GM10847 (cell line): ENCODE results near the gene GSE1.

Experiments
- POLR2A ChIP-seq: IDR thresholded peaks from 2 replicates; pipeline ENCODE4 v1.6.1; 2011; ENCODE audit not compliant: insufficient read length; ENCODE audit errors: extremely low read depth

The GSE1 gene

DNA sequence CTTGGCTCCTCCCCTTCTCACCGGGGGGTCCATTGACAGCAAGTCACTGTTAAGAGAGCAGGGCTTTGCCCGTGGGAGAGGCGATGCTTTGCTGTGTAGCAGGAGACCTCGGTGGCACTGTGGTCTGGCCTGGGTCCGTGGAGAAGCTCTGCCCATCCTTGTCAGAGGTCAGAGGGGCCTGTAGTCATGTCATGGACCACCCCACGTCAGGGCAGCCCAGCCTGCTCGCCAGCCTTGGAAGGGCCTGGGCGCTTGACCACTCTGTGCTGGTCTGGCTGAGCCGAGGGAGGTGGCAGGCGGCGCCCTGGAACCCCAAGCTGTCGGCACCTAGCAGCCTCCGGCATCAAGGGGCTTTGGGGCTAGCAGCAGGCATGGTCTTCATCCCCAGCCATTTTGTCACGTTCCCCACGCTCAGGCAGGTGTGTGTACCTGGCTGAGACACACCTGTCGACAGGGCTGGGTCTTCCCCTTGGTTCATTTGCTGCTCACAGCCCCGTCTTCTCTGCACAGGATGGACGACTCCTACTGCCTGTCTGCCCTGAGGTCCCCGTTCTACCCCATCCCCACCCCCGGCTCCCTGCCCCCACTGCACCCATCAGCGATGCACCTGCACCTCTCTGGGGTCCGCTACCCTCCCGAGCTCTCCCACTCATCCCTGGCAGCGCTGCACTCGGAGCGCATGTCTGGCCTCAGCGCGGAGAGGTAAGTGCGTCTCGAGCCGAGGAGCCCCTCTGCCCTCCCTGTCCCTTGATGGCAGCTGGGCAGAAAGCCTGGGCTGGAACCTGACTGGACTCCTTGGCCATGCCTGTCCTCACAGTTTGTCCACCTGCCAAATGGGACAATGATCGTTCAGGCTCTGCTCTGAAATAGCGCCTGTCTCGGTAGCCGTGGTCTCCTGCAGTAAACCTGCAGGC, 42.4 kb downstream of the GSE1 start:
- no peak for TF ChIP-seq POLR2A

DNA sequence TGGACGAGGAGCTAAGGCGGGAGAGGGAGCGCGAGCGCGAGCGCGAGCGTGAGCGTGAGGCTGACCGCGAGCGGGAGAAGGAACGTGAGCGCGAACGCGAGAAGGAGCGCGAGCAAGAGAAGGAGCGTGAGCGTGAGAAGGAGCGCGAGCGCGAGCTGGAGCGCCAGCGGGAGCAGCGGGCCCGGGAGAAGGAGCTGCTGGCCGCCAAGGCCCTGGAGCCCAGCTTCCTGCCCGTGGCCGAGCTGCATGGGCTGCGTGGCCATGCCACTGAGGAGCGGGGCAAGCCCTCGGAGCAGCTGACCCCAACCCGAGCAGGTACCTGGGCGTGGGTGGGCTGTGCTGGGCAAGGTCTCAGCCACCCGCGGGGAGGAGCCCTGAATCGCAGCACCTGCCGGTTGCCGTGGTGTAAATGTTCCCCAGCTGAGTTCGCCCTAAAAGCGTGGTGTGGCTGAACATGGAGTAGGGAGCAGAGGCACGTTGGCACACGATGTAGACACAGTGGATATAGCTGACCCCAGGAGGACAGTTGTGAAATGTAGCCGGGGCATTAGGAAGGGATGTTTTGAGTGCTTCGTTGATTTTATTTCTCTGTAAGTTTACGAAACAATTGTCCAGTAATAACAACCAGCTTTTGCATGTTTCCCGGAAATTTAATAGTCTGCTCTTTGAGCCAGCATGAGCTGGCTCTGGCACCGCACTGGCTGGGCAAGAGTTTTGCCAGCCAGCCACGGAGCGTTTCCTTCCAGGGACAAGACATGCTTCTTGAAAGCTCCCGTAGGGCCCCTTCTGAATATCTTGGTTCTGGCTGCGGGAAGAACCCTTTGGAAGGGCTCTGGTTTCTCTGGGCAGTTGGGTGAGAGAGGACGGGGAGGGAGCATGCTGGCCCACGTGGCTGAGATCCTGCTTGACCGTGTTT, 43.5 kb downstream of the GSE1 start:
- TF ChIP-seq POLR2A = no peak

DNA sequence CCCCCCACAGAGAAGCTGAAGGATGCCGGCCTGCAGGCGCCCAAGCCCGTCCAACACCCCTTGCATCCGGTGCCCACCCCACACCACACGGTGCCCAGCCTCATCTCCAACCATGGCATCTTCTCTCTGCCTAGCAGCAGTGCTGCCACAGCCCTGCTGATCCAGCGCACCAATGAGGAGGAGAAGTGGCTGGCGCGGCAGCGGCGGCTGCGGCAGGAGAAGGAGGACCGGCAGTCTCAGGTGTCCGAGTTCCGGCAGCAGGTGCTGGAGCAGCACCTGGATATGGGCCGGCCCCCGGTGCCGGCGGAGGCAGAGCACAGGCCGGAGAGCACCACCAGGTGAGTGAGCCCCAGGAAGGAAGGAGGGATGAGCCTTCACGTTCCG, 44.1 kb downstream of the GSE1 start:
- no peak for TF ChIP-seq POLR2A

DNA sequence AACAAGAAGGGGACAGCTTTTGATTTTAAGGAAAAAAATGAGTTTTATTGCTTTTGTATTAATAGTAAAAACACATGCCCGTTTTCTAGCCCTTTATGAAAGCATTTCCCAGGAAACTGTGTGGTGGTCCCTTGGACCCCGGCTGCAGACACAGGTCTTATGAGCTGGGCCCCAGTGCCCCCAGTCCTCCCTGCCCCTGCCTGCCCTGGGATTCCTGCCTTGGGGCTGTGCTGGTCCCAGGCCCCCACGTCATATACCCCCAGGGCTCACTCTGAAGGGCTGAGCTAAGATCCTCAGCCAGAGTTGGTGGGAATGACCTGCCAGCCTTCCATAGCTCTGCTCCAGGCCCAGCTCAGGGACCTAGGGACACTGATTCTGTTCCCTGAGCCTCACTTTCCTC, 44.9 kb downstream of the GSE1 start:
- TF ChIP-seq POLR2A = no peak

DNA sequence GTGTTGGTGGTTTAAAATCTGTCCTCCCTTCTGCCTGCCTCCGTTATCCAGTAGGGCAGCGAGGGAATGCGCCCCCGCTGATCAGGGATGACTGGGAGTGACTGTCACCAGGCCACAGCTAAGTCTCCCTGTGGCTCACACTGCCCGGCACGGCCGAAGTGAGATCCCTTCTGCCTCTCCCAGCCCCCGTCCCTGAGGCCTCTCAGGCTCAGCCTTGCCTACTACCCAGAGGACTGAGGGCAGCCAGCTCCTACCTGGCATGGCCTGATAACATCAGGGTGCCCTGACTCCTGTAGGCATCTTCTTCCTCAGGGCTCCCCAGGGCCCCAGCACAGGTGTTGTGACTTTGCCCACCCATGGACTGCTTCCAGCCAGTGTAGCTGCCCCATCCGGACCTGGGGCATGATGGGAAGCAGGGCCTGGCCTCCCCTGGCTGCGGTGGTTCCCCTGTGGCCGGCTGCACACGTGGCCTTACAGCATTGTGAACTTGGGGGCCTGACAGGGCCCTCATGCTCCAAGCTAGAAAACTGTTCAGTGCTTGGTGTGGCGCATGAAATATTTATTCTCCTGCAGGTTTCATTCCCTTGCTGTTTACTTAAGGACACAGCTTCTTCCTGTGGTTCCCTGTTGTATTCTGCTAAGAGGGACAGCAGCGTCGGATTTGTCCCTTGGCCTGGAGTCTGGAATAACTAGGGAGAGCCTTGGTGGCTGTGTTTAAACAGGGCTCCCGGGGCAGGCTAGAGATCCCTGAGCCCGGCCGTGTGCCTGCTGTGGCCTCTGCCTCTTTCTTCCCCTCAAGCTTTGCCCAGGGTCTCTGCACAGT, 45.6 kb downstream of the GSE1 start:
- TF ChIP-seq POLR2A = no peak

DNA sequence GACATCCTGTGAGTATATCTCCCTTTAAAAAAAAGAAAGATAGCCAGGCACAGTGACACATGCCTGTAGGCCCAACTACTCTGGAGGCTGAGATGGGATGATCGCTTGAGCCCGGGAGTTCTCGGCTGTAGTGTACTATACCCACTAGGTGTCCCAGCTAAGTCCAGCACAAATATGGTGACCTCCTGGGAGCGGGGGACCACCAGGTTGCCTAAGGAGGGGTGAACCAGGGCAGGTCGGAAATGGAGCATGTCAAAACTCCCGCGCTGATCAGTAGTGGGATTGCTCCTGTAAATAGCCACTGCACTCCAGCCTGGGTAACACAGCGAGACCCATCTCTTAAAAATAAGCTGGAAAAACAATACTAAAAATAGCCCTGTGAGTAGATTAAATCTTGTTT, 46.2 kb downstream of the GSE1 start:
- TF ChIP-seq POLR2A = no peak

DNA sequence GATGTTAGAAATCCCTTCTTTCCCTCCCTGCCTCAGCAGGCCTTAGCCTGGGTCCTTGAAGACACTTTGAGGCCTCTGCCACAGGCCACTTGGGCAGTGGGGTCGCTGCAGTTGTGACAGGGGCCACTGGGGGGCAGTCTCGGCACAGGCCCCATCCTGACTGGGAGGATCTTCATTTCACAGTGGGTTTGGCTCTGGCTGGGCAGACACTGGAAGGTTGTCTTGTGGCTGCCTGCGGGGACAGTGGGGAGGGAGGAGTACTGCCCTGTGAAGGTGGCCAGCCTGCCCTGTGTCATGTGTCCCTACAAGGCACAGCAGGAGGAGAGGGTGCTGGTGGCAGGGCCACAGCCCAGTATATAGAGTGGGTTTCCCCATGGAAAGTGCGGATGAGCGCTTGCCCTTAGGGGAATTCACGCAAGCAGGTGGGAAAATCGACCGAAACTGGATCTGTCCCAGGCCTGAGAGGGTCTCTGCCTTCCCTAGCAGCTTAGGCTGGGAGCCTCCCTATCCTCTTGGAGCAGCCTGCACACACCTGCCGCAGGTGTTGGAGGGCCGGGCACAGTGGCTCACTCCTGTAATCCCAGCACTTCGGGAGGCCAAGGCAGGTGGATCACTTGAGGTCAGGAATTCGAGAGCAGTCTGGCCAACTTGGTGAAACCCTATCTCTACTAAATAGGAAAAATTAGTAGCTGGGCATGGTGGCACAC, 46.8 kb downstream of the GSE1 start:
- TF ChIP-seq POLR2A = no peak

DNA sequence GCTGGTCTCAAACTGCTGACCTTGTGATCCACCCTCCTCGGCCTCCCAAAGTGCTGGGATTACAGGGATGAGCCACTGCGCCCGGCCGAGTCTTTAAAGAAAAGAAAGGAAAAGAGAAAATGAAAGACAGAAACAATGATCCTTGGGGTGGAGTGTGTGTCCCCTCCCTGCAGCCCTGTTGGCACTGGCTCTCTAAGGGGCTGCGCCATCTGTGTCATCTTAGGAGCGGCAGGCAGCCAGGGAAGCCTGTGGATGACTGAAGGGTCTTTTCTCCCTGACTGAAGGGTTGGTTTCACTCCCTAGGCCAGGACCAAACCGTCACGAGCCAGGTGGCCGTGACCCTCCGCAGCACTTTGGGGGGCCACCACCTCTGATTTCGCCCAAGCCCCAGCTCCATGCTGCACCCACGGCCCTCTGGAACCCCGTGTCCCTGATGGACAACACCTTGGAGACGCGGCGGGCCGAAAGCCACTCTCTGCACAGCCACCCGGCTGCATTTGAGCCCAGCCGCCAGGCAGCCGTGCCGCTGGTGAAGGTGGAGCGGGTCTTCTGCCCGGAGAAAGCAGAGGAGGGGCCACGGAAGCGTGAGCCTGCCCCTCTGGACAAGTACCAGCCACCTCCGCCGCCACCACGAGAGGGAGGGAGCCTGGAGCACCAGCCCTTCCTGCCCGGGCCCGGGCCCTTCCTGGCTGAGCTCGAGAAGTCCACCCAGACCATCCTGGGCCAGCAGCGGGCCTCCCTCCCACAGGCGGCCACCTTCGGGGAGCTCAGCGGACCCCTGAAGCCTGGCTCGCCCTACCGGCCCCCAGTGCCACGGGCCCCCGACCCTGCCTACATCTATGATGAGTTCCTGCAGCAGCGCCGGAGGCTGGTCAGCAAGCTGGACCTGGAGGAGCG, 48.0 kb downstream of the GSE1 start:
- TF ChIP-seq POLR2A = no peak

DNA sequence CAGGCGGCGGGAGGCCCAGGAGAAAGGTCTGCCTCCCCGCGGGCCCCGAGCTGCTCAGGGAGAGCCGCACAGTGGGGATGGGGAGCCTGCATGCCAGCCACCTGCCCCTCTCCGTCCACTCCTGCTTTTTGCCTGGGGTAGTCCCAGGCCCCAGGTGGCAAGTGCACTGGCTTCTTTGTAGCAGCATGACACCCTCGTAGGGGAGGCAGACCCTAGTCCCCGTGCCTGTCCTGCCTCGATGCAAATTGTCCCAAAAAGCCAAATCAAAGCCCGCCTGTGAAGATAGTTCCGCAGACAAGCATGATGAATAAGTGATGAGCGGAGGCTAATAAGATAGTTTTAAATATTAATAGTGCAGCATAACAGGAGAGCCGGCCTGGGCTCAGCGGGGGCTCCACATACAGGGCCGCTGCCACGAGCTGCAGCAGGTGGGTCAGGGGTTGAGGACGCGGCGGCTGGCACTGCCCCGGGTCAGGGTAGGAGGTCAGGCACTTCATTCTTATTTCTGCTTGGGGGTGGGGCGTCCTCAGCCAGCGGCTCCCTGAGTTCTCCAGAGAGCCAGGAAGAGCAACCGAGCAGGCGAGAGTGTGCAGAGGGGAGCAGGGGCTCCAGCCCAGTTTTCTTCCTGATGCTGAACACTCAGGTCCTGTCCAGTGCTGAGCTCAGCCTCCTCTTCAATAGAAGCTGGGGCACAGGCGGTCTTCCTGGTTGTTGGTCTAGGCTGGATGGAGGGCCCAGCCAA, 48.8 kb downstream of the GSE1 start:
- no peak for TF ChIP-seq POLR2A

DNA sequence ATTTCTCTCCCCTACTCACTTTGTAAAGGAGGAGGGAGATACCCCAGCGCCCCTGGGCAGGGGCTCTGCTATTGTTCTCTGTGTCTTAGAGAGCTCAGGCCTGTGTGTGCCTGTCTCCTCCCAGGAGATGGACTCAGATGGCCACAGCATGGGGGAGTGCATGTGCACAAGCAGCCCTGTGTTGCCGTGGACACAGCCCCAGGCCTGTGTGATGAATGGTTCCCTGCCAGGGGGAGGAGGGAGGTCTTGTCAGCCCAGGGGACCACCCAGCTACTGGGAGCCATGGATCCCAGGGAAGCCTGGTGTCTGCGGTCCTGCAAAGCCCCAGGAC, 49.3 kb downstream of the GSE1 start:
- no peak for TF ChIP-seq POLR2A

DNA sequence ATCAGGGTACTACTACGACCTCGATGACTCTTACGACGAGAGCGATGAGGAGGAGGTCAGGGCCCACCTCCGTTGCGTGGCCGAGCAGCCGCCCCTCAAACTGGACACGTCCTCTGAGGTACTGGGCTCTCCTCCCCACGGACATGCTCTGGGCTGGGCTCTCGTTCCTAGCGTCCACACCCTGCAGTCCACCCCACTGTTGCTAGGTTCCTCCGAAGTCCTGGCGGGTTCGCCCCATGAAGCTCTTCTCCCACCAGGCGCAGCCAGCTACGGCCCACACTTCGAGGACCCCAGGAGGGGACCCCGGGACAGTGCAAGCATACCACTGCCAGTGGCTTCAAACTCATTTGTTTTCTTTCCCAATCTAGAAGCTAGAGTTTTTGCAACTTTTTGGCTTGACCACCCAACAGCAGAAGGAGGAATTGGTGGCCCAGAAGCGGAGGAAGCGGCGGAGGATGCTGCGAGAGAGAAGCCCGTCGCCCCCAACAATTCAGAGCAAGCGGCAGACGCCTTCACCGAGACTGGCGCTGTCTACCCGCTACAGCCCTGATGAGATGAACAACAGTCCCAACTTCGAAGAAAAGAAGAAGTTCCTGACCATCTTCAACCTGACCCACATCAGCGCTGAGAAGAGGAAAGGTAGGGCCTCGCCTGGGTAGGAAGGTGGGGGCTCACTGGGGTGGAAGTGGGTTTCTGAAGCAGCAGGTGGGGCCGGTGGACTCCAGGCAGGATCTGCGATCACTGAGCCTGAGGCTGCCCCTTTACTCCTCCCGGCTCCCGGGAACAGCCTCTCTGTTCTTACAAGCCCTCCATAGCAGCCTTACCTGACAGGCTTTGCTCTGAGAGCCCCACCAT, 50.1 kb downstream of the GSE1 start:
- no peak for TF ChIP-seq POLR2A

DNA sequence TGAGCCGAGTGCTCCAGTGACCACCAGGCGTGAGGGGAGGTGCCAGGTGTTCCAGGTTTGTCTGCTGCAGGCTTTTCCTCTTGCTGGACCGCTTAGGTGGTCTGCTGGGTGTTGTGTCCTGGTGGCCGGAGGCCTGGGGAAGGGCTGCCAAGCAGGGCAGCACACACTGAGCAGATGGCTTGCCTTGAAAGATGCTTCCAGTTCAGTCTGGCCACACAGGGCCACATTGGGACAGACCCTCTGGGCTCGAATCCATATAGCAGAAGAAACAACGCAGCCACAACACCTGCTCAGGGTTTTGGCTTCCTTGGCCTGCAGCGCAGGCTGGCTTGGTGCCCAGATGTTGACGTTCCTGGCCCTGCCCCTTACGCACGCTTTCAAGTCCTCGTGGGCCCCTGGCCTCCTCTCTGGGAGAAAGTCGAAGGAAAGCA, 50.8 kb downstream of the GSE1 start:
- no peak for TF ChIP-seq POLR2A

DNA sequence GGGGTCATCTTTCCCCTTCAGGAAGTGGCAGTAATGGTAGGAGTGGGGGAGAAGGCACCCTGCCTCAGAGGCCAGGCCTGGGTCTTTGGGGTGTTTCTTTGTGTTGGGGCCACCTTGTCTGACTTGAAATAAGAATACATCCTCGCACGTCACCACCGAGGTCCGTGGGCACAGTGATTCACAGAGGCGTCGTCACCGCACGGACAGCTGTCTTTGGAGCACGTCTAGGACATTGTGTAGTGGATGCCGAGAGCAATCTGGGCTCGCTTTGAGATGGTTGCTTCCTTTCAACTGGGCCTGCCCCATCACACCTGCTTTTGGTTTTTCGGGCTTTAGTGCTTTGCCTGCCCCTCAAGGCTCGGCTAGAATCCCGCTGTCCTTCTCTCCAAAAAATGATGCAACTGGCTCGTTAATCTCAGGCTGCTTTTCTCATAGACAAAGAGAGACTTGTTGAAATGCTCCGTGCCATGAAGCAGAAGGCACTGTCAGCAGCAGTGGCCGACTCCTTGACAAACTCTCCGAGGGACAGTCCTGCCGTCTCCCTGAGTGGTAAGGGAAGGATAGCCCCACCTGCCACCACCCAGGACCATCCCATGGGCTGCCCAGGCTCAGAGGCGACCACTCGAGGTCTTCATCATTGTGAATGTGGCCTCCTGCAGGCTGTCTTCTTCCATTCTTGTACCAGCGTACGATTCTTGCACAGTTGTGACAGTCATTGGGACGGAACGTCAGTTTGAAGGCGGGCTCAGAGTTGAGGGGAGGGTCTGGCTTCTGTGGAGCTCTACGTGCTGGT, 51.7 kb downstream of the GSE1 start:
- no peak for TF ChIP-seq POLR2A
